ENCODE results near the gene HSDL1. TPM values are rescaled to one million over a fixed set of nuclear protein-coding genes. Genes with fewer than 3 reads are reported as not detected.

Gene HSDL1
- total RNA-seq, 1 experiment from 2014 or later = 35.8 TPM

DNA sequence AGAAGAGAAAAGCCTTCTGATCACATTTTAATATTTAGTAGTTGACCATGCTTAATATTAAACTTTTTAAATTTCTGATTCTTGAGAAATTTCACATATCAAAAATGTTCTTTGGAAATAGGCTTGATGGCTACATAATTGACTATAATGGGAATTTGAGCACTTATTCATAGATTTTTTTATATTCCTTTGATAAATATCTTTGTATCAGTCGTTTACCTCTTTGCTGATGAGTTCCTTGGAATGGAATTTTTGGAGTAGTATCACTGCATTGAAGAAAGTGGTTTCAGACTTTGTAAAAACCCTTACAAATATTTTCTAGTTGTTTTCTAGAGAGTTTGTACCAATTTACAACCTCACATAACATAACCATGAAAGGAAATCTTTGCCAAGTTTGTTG, 14.8 kb upstream of the HSDL1 start:
- H2AFZ ChIP-seq (ENCODE audit: low read depth, low read length, poor library complexity, severe bottlenecking) = no peak overlapping the region
- ChIA-PET CTCF (no interaction called here), POLR2A (no interaction called here), RAD21 (ENCODE audit: low non-redundant PET in 1 of 2, low total read pairs in 2 of 2, uncharacterized antibody in 2 of 2, unreplicated experiment in 2 of 2) (no interaction called here)
- H4K20me1 ChIP-seq (ENCODE audit: insufficient read depth) = no peaks in the 10 kb centered on the region
- no TSS peak for BruUV-seq (replicated peaks)
- no peak overlapping the region for H3K4me2 ChIP-seq (ENCODE audit: low read length)
- TF ChIP-seq ELF1 (IDR thresholded peaks at IDR 0.05; ENCODE audit: borderline replicate concordance, low read depth) (no peak), TCF7L2 (IDR thresholded peaks at IDR 0.05; ENCODE audit: borderline replicate concordance, extremely low read depth, insufficient read depth, insufficient read length) (no peak), SIN3A (IDR thresholded peaks at IDR 0.05; ENCODE audit: low read depth) (no peak), SP1 (IDR thresholded peaks at IDR 0.05; ENCODE audit: low read depth) (no peak), RAD21 (IDR thresholded peaks at IDR 0.05; ENCODE audit: low read depth) (no peak), EZH2phosphoT487 (IDR thresholded peaks at IDR 0.05; ENCODE audit: borderline replicate concordance) (no peak), JUND (IDR thresholded peaks at IDR 0.05) (no peak), EGR1 (IDR thresholded peaks at IDR 0.05; ENCODE audit: low read depth) (no peak), ZFX (IDR thresholded peaks at IDR 0.05) (no peak), FOSL1 (IDR thresholded peaks at IDR 0.05; ENCODE audit: low read depth) (no peak), SRF (IDR thresholded peaks at IDR 0.05; ENCODE audit: low read depth) (no peak), EZH2 (IDR thresholded peaks at IDR 0.05) (no peak), ZNF274 (IDR thresholded peaks at IDR 0.05; ENCODE audit: low read depth, low read length) (no peak), CBX3 (IDR thresholded peaks at IDR 0.05; ENCODE audit: low read depth) (no peak)
- TF ChIP-seq, protein P1, sequence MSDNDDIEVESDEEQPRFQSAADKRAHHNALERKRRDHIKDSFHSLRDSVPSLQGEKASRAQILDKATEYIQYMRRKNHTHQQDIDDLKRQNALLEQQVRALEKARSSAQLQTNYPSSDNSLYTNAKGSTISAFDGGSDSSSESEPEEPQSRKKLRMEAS (IDR thresholded peaks at IDR 0.05) = no peak
- TF ChIP-seq, protein P2, sequence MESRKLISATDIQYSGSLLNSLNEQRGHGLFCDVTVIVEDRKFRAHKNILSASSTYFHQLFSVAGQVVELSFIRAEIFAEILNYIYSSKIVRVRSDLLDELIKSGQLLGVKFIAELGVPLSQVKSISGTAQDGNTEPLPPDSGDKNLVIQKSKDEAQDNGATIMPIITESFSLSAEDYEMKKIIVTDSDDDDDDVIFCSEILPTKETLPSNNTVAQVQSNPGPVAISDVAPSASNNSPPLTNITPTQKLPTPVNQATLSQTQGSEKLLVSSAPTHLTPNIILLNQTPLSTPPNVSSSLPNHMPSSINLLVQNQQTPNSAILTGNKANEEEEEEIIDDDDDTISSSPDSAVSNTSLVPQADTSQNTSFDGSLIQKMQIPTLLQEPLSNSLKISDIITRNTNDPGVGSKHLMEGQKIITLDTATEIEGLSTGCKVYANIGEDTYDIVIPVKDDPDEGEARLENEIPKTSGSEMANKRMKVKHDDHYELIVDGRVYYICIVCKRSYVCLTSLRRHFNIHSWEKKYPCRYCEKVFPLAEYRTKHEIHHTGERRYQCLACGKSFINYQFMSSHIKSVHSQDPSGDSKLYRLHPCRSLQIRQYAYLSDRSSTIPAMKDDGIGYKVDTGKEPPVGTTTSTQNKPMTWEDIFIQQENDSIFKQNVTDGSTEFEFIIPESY (IDR thresholded peaks at IDR 0.05; ENCODE audit: extremely low read depth, insufficient replicate concordance, low read length) = no peak
- TF ChIP-seq, protein P3, sequence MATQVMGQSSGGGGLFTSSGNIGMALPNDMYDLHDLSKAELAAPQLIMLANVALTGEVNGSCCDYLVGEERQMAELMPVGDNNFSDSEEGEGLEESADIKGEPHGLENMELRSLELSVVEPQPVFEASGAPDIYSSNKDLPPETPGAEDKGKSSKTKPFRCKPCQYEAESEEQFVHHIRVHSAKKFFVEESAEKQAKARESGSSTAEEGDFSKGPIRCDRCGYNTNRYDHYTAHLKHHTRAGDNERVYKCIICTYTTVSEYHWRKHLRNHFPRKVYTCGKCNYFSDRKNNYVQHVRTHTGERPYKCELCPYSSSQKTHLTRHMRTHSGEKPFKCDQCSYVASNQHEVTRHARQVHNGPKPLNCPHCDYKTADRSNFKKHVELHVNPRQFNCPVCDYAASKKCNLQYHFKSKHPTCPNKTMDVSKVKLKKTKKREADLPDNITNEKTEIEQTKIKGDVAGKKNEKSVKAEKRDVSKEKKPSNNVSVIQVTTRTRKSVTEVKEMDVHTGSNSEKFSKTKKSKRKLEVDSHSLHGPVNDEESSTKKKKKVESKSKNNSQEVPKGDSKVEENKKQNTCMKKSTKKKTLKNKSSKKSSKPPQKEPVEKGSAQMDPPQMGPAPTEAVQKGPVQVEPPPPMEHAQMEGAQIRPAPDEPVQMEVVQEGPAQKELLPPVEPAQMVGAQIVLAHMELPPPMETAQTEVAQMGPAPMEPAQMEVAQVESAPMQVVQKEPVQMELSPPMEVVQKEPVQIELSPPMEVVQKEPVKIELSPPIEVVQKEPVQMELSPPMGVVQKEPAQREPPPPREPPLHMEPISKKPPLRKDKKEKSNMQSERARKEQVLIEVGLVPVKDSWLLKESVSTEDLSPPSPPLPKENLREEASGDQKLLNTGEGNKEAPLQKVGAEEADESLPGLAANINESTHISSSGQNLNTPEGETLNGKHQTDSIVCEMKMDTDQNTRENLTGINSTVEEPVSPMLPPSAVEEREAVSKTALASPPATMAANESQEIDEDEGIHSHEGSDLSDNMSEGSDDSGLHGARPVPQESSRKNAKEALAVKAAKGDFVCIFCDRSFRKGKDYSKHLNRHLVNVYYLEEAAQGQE (IDR thresholded peaks at IDR 0.05; ENCODE audit: low read depth) = no peak
- TF ChIP-seq, protein P4, sequence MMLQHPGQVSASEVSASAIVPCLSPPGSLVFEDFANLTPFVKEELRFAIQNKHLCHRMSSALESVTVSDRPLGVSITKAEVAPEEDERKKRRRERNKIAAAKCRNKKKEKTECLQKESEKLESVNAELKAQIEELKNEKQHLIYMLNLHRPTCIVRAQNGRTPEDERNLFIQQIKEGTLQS (IDR thresholded peaks at IDR 0.05) = no peak
- TF ChIP-seq, protein P5, sequence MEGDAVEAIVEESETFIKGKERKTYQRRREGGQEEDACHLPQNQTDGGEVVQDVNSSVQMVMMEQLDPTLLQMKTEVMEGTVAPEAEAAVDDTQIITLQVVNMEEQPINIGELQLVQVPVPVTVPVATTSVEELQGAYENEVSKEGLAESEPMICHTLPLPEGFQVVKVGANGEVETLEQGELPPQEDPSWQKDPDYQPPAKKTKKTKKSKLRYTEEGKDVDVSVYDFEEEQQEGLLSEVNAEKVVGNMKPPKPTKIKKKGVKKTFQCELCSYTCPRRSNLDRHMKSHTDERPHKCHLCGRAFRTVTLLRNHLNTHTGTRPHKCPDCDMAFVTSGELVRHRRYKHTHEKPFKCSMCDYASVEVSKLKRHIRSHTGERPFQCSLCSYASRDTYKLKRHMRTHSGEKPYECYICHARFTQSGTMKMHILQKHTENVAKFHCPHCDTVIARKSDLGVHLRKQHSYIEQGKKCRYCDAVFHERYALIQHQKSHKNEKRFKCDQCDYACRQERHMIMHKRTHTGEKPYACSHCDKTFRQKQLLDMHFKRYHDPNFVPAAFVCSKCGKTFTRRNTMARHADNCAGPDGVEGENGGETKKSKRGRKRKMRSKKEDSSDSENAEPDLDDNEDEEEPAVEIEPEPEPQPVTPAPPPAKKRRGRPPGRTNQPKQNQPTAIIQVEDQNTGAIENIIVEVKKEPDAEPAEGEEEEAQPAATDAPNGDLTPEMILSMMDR (IDR thresholded peaks at IDR 0.05 in 2 of 3, conservative IDR thresholded peaks at IDR 0.05 in 1 of 3; ENCODE audit: borderline replicate concordance in 1 of 3, insufficient read depth in 1 of 3, low read depth in 2 of 3, low read length in 2 of 3) = no peak
- ATAC-seq (no peak), DNase-seq (ENCODE audit: low read depth, low spot score) (no peak)
- H3K36me3 ChIP-seq (ENCODE audit: control insufficient read depth in 1 of 2, insufficient read depth in 2 of 2, low read length in 2 of 2) = no peaks in the 10 kb centered on the region
- H3K4me1 ChIP-seq (ENCODE audit: control insufficient read depth in 1 of 2, insufficient read depth in 2 of 2, low read length in 2 of 2) = peaks cover 0 to 5% of the 10 kb centered on the region in 2 experiments; a peak in 1 of 4 replicates
- peaks cover 13% of the 10 kb centered on the region; the same call in 1 of the 2 replicates for H3K27me3 ChIP-seq (ENCODE audit: insufficient read depth, low read length)
- H3K9ac ChIP-seq (ENCODE audit: low read length) = no peak overlapping the region
- no peak overlapping the region for H3K27ac ChIP-seq (ENCODE audit: low read depth, low read length)
- no peaks in the 10 kb centered on the region for H3K79me2 ChIP-seq (ENCODE audit: insufficient read depth, low read length)
- intact Hi-C loops (cut with micrococcal nuclease) = no loop called here
- H3K9me3 ChIP-seq (ENCODE audit: control insufficient read depth in 1 of 2, insufficient read depth in 1 of 2, low read depth in 1 of 2, low read length in 2 of 2) = no peaks in the 10 kb centered on the region; a peak in 1 of 4 replicates
- no peaks in the 10 kb centered on the region for H3K9me2 ChIP-seq (ENCODE audit: insufficient read depth)
- H3K4me3 ChIP-seq (replicated peaks in 1 of 2; ENCODE audit: low read depth in 1 of 2, low read length in 2 of 2) = no peak overlapping the region

Measured in HCT116 (cell line).